ENCODE measurements around the gene ASCC1.

- TF ChIP-seq CTCF (IDR thresholded peaks at IDR 0.05): no peak
- TF ChIP-seq POLR2A (IDR thresholded peaks at IDR 0.05; ENCODE audit: low read depth): no peak
- TF ChIP-seq EP300 (IDR thresholded peaks at IDR 0.05): no peak
Observed at GRCh38 chr10:72226418-72227027, 10.4 kb upstream of the ASCC1 start.

Measured in esophagus muscularis mucosa (tissue), 4 donors.